Activated T-cell treated with anti-CD3 and anti-CD28 coated beads for 1 hour (primary cell): ENCODE data around the gene ENTPD5.
A peak's percentile ranks its signal among the peaks of the same experiment; 100 is the strongest.
"Not testable (repeated sequence)": the region's sequence is repeated elsewhere in the genome, so short reads cannot be mapped to it uniquely, and the experiment has no call there.

Experiments
- DNase-seq: peaks from one replicate; pipeline ENCODE4 v3.0.0-alpha.2; 2020; ENCODE audit warnings: low read depth

ENTPD5 gene

GRCh38 chr14:74005664-74006063 is 13.4 kb downstream of the ENTPD5 start:
- not testable (repeated sequence) for DNase-seq

- DNase-seq = no peak
Measured at GRCh38 chr14:73998726-73999125, 20.4 kb downstream of the ENTPD5 start.

- no peak for DNase-seq
Measured at GRCh38 chr14:73997944-73998447, 21.1 kb downstream of the ENTPD5 start.

- no peak for DNase-seq
Measured at GRCh38 chr14:73997108-73997943, 21.8 kb downstream of the ENTPD5 start.

GRCh38 chr14:73996731-73997107 is 22.4 kb downstream of the ENTPD5 start:
- no peak for DNase-seq

- DNase-seq = no peak
Measured at GRCh38 chr14:73995977-73996378, 23.1 kb downstream of the ENTPD5 start.

GRCh38 chr14:73994926-73995325 is 24.2 kb downstream of the ENTPD5 start:
- not testable (repeated sequence) for DNase-seq

- no peak for DNase-seq
Measured at GRCh38 chr14:73991092-73991491, 28.0 kb downstream of the ENTPD5 start.

- DNase-seq = not testable (repeated sequence)
Measured at GRCh38 chr14:73988656-73989055, 30.4 kb downstream of the ENTPD5 start.

- DNase-seq = no peak
Measured at GRCh38 chr14:73988065-73988464, 31.0 kb downstream of the ENTPD5 start.

- no peak for DNase-seq
Measured at GRCh38 chr14:73977896-73978295, 41.2 kb downstream of the ENTPD5 start.

- no peak for DNase-seq
Measured at GRCh38 chr14:73976125-73976524, 43.0 kb downstream of the ENTPD5 start.

- DNase-seq = no peak
Measured at GRCh38 chr14:73973497-73973896, 45.6 kb downstream of the ENTPD5 start.

GRCh38 chr14:73968885-73969284 is 50.2 kb downstream of the ENTPD5 start:
- no peak for DNase-seq

- no peak for DNase-seq
Measured at GRCh38 chr14:73965216-73965615, 53.9 kb downstream of the ENTPD5 start.

GRCh38 chr14:73961192-73961591 is 57.9 kb downstream of the ENTPD5 start:
- DNase-seq = no peak

GRCh38 chr14:73958591-73958990 is 60.5 kb downstream of the ENTPD5 start:
- DNase-seq = no peak

GRCh38 chr14:73955674-73956073 is 63.4 kb downstream of the ENTPD5 start:
- no peak for DNase-seq

GRCh38 chr14:73953731-73954130 is 65.4 kb downstream of the ENTPD5 start:
- no peak for DNase-seq

- peak; percentile 82 for DNase-seq
Measured at GRCh38 chr14:73949752-73950734, 69.0 kb downstream of the ENTPD5 start, which contains the start of the genes COQ6 and FAM161B. COQ6 (plus strand) TSS chr14:73950302; CDS start chr14:73950333, 31 bp downstream. FAM161B (minus strand) TSS chr14:73950094; CDS start chr14:73950026, 68 bp downstream.

- no peak for DNase-seq
Measured at GRCh38 chr14:73945159-73945670, 73.9 kb downstream of the ENTPD5 start.
